Measurements from ENCODE around the gene EML5. TPM values are rescaled to one million over a fixed set of nuclear protein-coding genes. Genes with fewer than 3 reads are reported as not detected.

The EML5 gene
- total and polyA plus RNA-seq, 2 of the 13 experiments (the other 11 are each of a cell fraction or from before 2014, with no cell fraction given), result 0.11 TPM; not detected in 1

DNA sequence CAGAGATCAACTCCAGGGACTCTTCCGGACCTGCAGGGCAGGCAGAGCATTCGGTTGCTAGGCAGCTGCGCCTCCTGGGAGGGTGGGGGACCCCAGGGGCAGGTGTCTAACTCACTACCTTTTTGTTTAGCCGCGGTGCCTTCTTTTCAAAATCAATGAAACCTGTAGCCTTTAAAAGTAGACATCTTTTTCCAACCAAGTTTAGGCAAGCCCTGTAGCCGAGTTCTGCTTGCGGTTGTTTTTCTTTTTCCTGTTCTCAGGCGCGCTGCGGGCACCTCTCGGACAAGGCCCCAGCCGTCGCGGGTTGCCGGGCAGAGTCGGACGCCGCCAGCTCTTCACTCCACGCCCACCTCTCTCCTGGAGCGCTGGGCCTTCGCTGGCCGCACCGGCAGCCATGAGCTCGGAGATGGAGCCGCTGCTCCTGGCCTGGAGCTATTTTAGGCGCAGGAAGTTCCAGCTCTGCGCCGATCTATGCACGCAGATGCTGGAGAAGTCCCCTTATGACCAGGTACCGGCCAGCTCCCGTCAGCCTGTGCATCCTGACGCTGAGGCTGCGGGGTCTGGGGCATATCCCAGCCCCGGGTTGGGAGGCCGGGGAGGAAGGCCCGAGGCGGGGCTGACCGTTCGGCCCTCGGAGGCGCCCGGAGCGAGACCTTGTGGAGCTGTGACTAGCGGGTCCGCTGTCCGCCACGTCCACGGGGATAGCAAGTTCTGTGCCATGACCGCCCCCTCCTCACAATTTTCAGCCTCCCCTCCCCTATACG, 31.7 kb upstream of the EML5 start, which contains the start of gene TTC8 (continued):
- TF ChIP-seq, protein P1, sequence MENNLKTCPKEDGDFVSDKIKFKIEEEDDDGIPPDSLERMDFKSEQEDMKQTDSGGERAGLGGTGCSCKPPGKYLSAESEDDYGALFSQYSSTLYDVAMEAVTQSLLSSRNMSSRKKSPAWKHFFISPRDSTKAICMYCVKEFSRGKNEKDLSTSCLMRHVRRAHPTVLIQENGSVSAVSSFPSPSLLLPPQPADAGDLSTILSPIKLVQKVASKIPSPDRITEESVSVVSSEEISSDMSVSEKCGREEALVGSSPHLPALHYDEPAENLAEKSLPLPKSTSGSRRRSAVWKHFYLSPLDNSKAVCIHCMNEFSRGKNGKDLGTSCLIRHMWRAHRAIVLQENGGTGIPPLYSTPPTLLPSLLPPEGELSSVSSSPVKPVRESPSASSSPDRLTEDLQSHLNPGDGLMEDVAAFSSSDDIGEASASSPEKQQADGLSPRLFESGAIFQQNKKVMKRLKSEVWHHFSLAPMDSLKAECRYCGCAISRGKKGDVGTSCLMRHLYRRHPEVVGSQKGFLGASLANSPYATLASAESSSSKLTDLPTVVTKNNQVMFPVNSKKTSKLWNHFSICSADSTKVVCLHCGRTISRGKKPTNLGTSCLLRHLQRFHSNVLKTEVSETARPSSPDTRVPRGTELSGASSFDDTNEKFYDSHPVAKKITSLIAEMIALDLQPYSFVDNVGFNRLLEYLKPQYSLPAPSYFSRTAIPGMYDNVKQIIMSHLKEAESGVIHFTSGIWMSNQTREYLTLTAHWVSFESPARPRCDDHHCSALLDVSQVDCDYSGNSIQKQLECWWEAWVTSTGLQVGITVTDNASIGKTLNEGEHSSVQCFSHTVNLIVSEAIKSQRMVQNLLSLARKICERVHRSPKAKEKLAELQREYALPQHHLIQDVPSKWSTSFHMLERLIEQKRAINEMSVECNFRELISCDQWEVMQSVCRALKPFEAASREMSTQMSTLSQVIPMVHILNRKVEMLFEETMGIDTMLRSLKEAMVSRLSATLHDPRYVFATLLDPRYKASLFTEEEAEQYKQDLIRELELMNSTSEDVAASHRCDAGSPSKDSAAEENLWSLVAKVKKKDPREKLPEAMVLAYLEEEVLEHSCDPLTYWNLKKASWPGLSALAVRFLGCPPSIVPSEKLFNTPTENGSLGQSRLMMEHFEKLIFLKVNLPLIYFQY (CRISPR knock-in tag; IDR thresholded peaks at IDR 0.05; ENCODE audit: borderline replicate concordance), result no peak
- TF ChIP-seq ZNF335 (CRISPR knock-in tag; IDR thresholded peaks at IDR 0.05), result peak; percentile 100
- TF ChIP-seq SP140L (CRISPR knock-in tag; IDR thresholded peaks at IDR 0.05; ENCODE audit: borderline replicate concordance), result peak; percentile 52; the same call in 1 of the 2 replicates
- TF ChIP-seq ARNTL (CRISPR knock-in tag; IDR thresholded peaks at IDR 0.05), result 0 out of 2 replicates have a peak, but pooled peaks have one; percentile 26
- TF ChIP-seq PAX8 (CRISPR knock-in tag; IDR thresholded peaks at IDR 0.05; ENCODE audit: borderline replicate concordance), result no peak
- 0 out of 2 replicates have a peak, but pooled peaks have one; percentile 82 for TF ChIP-seq CAMTA2 (CRISPR knock-in tag; IDR thresholded peaks at IDR 0.05; ENCODE audit: borderline replicate concordance)
- peak; percentile 81; the same call in 1 of the 2 replicates for TF ChIP-seq HIVEP1 (CRISPR knock-in tag; IDR thresholded peaks at IDR 0.05)
- TF ChIP-seq FOXA3 (CRISPR knock-in tag; IDR thresholded peaks at IDR 0.05), result peak; percentile 15; the same call in 1 of the 2 replicates
- TF ChIP-seq ZNF550 (CRISPR knock-in tag; IDR thresholded peaks at IDR 0.05; ENCODE audit: borderline replicate concordance), result peak; percentile 52; the same call in 1 of the 2 replicates
- TF ChIP-seq SALL2 (CRISPR knock-in tag; IDR thresholded peaks at IDR 0.05), result peak; percentile 63; the same call in 1 of the 2 replicates
- no peak for TF ChIP-seq TEAD3 (CRISPR knock-in tag; optimal IDR thresholded peaks at IDR 0.05; ENCODE audit: borderline replicate concordance)
- peak; percentile 52 for TF ChIP-seq HDAC2 (CRISPR knock-in tag; IDR thresholded peaks at IDR 0.05)
- TF ChIP-seq MBNL3 (CRISPR knock-in tag; conservative IDR thresholded peaks at IDR 0.05), result no peak
- TF ChIP-seq, protein P2, sequence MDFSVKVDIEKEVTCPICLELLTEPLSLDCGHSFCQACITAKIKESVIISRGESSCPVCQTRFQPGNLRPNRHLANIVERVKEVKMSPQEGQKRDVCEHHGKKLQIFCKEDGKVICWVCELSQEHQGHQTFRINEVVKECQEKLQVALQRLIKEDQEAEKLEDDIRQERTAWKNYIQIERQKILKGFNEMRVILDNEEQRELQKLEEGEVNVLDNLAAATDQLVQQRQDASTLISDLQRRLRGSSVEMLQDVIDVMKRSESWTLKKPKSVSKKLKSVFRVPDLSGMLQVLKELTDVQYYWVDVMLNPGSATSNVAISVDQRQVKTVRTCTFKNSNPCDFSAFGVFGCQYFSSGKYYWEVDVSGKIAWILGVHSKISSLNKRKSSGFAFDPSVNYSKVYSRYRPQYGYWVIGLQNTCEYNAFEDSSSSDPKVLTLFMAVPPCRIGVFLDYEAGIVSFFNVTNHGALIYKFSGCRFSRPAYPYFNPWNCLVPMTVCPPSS (IDR thresholded peaks at IDR 0.05), result no peak
- no peak for TF ChIP-seq ZNF10 (CRISPR knock-in tag; IDR thresholded peaks at IDR 0.05; ENCODE audit: borderline replicate concordance, low read depth)
- no peak for TF ChIP-seq ATF7 (IDR thresholded peaks at IDR 0.05)
- TF ChIP-seq ATF7 (CRISPR knock-in tag; IDR thresholded peaks at IDR 0.05), result no peak
- TF ChIP-seq ZNF761 (CRISPR knock-in tag; conservative IDR thresholded peaks at IDR 0.05), result no peak
- TF ChIP-seq ZNF766 (CRISPR knock-in tag; IDR thresholded peaks at IDR 0.05; ENCODE audit: borderline replicate concordance), result peak; percentile 77; the same call in 1 of the 2 replicates
- TF ChIP-seq NFKBIZ (CRISPR knock-in tag; IDR thresholded peaks at IDR 0.05), result 0 out of 2 replicates have a peak, but pooled peaks have one; percentile 27
- 0 out of 2 replicates have a peak, but pooled peaks have one; percentile 52 for TF ChIP-seq SATB2 (CRISPR knock-in tag; IDR thresholded peaks at IDR 0.05)
- no peak for TF ChIP-seq TEAD2 (CRISPR knock-in tag; IDR thresholded peaks at IDR 0.05)
- 0 out of 2 replicates have a peak, but pooled peaks have one; percentile 53 for TF ChIP-seq KLF15 (CRISPR knock-in tag; IDR thresholded peaks at IDR 0.05; ENCODE audit: borderline replicate concordance)
- TF ChIP-seq ZNF883 (CRISPR knock-in tag; IDR thresholded peaks at IDR 0.05; ENCODE audit: not compliant biosample characterization), result peak; percentile 85
- no peak for TF ChIP-seq BRCA1 (CRISPR knock-in tag; IDR thresholded peaks at IDR 0.05)
- TF ChIP-seq PITX1 (CRISPR knock-in tag; IDR thresholded peaks at IDR 0.05), result peak; percentile 65; the same call in 1 of the 2 replicates
- 0 out of 2 replicates have a peak, but pooled peaks have one; percentile 11 for TF ChIP-seq CEBPG (CRISPR knock-in tag; IDR thresholded peaks at IDR 0.05)
